HG03196 (cell line): ENCODE measurements around the gene ZNF32.
A peak's percentile ranks its signal among the peaks of the same experiment; 100 is the strongest.
"Not testable (repeated sequence)": the region's sequence is repeated elsewhere in the genome, so short reads cannot be mapped to it uniquely, and the experiment has no call there.

ENCODE experiments used
- ATAC-seq: cut with Tn5 transposase; IDR thresholded peaks from one replicate; pipeline ENCODE4 v1.9.1; 2021; ENCODE audit not compliant: unreplicated experiment

ZNF32 gene

DNA sequence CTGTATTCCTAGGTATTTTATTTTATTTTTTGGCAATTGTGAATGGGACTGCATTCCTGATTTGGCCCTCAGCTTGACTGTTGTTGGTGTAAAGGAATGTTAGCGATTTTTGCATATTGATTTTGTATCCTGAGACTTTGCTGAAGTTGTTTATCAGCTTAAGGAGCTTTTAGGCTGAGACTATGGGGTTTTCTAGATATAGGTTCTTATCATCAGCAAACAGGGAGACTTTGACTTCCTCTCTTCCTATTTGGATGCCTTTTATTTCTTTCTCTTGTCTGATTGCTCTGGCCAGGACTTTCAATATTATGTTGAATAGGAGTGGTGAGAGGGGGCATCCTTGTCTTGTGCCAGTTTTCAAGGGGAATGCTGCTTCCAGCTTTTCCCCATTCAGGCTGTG lies 12.9 kb downstream of the ZNF32 start:
- not testable (repeated sequence) for ATAC-seq

DNA sequence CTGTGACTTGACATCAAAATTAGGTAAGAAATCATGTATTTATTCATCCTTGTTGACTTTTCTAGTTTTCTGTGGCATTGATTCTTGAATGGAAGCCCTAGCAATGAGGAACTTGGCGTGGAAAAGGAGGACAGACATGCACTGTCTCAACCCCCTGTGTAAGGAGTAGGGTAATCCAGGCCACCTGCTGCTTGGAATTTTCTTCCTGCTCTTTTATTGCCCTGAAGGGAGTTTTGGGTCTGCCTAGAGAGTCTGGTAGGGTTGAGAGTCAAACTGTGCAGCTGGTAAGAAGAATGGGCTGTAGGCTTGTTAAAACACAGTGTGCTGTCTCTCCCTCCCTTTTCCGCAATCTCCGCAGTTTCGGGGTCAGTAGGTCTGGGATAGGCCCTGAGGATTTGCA lies 19.7 kb downstream of the ZNF32 start:
- no peak for ATAC-seq

DNA sequence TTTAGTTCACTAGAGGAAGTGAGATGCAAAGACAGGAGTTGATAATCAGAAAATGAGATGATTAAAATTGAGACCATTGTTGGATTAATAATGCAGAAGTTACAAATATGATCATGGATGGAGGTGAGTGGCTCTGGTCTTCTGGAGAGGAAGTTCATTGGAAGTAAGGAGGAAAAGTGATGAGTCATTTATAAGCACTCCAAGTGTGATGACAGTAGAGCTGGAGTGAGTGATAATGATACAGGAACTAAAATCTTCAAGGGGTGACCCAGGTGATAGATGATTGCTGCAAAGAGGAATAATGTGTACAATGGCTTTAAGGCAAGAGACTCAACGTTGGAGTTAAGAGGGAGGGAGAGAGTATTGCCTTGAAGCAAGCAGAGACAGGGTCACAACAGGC lies 20.7 kb downstream of the ZNF32 start:
- ATAC-seq: no peak

DNA sequence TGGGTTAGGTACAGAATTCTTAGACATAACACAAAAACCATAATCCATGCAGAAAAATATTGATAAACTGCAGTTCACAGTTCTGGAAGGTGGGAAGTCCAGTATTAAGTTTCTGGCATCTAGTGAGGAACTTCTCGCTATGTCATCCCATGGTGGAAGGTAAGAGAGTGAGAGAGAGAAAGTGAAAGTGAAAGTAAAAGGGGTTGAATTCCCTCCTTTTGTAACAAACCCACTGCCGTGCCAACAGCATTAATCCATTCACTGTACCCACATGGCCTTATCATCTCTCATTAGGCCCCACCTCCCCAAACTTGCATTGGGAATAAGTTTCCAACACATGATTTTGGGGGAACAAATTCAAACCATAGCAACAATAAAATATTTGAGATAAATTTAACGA lies 25.3 kb downstream of the ZNF32 start:
- ATAC-seq: no peak

DNA sequence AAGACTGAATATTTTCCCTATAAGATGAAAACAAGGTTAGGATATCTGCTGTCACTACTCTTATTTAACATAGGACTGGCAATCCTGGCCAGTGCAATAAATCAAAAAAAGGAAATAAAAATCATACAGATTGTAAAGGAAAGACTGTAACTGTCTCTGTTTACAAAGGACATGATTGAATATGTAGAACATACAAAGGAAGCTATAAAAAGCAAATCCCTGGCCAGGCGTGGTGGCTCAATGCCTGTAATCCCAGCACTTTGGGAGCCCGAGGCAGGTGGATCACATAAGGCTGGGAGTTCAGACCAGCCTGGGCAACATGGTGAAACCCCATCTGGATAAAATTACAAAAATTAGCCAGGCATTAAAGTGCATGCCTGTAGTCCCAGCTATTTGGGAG lies 26.6 kb downstream of the ZNF32 start:
- no peak for ATAC-seq

DNA sequence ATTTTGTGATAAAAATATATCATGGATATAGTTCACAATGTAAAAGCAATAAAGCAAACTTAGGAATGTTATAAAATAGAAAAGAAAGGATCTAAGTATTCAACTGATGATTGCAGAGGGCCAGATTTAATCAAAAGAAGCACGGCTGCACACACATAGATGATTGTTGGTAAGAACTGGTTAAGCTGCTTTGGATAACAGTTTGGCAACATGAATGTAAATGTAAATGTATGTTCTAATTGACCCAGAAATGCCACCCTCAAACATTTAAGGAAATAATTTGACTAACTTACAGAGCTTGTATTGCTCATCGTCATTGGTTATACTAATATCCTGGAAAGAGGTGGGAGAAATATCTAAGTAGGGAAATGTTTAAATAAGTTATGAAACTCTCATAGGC lies 29.3 kb downstream of the ZNF32 start:
- no peak for ATAC-seq

DNA sequence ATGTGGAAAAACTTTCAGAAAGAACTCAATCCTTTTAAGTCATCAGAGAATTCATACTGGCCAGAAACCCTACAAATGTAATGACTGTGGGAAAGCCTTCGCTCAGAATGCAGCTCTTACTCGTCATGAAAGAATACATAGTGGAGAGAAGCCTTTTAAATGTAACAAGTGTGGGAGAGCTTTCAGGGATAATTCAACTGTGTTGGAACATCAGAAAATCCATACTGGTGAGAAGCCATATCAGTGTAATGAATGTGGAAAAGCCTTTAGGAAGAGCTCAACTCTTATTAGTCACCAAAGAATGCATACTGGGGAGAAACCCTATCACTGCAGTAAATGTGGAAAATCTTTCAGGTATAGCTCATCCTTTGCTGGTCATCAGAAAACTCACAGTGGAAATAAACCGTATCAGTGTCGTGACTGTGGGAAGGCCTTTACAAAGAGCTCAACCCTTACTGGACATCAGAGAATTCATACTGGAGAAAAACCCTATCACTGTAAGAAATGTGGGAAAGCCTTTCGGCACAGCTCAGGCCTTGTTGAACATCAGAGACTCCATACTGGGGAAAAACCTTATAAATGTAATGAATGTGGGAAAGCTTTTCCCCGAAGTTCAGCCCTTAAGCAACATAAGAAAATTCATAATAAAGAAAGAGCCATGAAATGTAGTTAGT lies 31.8 kb downstream of the ZNF32 start:
- no peak for ATAC-seq

DNA sequence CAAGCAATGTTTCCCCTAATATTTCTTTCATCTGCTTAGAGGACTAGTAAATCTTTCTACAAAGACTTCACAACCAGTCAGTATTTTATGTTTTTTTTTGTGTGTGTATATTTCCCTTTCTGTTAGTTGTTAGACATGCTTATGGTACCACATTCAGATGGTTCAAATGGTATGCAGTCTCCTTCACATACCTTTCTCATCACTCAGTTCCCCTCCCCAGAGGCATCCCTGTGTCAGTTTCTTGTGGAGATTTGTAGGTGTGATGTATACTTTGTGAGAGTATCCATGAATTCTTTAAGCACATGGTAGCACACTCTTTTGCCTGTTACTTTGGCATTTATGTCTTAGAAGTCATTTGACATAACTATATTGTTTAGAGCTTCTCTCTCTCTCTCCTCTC lies 38.0 kb downstream of the ZNF32 start:
- ATAC-seq: no peak

DNA sequence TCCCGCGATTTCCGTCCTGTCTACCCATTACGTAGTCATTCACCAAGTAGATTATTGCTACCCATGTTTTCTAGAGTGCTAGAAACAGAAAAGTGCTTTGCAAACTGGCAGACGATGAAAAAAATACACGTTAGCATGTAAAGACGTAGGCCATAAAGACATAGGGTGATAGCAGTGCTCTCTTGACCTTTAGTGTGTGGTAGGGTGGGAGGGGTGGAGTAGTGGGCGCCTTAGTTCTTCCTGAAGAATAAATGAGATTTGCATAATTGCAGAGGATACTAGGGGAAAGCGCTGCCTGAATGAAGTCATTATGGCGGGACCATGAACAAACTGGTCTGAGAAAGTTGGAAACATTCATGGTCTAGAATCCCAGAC lies 41.5 kb downstream of the ZNF32 start:
- no peak for ATAC-seq

DNA sequence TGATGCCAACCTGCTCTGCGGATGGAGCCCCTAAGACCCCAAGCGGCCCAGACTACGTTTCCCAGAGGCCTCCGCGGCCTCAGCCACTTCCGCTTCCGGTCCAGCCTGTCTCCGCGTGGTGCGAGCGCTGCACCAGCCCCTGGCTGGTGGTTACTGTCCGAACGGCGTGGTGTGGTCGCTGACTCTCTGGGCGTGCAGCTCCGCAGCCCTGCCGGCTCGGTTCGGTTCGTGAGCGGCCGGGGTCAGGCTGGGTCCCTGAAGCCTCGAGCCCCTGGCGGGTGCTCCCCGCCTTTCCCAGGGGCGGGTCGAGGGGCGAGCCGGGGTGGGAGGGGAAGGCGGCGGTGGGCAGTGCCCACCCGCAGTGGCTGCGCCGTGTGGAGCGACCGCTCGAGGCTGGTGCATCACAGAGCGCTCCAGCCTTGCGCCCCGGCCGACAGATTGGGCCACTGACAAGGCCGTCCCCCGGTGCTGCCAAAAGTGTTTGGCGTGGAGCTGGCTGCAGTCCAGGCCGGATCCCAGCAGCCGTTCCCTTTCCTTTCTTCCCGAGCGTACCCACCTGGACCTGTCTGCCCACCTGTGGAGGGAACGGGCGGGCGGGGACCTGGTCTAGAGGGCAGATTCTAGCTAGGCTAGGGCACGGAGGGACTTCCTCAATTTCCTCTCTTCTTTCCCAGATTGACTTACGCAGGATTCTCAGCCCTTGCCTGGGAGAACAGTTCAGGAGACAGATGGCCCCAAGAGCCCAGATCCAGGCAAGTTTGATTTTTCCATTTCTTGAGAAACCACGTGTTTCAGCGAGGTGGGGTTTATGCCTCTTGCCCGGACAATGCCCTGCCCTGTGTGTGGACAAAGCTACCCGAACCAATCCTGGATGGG lies 42.1 kb downstream of the ZNF32 start, which contains the start of gene ZNF485:
Gene ZNF485 (plus strand): TSS at position 116 of the 876 bp plus-strand sequence. CDS start 613 bp downstream, at position 729.
- peak; percentile 99 for ATAC-seq

DNA sequence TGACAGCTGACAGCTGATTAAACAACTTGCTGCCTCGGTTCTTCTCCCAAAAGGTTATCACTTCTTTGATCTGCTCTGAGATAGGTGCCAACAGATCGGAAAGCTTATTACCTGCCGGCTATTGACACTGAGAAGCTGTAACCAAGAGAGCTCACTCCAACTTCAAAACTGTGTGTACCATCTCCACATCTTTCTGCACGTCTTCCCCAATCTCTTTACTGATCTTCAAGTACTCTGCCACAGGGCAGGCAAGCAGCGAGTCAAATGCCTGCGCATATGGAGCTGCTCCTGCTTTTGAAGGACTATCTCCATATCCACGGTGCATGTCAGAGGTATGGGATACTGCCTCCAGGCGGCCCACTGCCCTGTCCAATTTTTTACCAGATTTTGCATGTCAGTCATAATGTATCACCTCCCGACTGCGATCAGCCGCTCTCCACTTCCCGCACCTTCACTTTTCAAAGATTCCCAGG lies 42.8 kb downstream of the ZNF32 start:
- ATAC-seq: no peak

DNA sequence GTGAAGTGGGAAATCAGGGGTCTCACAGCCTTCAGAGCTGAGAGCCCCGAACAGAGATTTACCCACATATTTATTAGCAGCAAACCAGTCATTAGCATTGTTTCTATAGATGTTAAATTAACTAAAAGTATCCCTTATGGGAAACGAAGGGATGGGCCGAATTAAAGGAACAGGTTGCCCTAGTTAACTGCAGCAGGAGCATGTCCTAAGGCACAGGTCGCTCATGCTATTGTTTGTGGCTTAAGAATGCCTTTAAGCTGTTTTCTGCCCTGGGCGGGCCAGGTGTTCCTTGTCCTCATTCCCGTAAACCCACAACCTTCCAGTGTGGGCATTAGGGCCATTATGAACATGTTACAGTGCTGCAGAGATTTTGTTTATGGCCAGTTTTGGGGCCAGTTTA lies 47.1 kb downstream of the ZNF32 start:
- ATAC-seq: not testable (repeated sequence)

DNA sequence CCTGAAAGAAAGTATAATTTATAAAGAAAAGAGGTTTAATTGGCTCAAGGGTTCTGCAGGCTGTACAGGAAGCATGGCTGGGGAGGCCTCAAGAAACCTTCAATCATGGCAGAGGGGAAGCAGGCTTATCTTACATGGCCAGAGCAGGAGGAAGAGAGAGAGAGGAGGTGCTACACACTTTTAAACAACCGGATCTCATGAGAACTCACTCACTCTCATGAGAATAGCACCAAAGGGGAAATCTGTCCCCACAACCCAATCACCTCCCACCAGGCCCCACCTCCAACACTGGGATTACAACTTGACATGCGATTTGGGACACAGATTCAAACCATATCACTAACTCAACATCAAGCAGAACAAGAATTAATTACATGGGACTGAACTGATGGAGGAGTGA lies 49.3 kb downstream of the ZNF32 start:
- no peak for ATAC-seq

DNA sequence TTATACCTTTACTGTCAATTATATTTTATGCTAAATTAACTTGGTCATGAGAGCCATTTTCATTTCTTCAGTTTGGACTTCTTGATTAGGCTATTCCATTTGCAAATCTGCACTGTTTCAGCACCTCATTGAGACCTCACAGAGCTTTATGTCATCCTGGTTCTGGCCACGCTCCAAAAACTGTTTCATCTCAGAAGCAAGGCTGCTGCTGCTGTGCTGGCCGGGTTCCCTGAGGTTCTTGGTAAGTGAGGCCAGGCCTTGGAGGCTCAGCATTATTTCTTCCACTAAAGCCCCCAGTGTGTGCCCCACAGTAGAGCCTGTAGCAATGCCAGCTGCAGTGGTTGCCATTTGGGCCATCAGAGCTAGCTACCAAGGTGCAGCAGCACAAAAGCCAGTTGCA lies 50.2 kb downstream of the ZNF32 start:
- no peak for ATAC-seq

DNA sequence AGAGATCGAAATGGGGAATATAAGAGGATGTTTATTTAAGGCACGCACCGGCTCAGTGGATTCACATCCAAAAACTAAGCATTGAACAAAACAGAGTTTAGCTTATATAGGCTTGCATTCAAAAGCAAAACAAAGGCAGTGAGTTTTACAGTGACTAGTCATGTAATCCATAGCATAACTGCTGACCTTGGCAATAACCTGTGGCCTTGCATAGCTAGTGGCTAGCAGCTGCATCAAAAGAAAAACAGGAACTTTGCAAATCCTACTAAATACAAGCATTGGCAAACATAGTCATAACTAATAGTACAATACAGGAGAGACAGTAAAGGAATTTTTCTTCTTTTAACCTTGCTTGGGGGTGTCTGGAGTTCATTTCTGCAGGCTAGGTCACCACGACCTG lies 52.1 kb downstream of the ZNF32 start:
- no peak for ATAC-seq

DNA sequence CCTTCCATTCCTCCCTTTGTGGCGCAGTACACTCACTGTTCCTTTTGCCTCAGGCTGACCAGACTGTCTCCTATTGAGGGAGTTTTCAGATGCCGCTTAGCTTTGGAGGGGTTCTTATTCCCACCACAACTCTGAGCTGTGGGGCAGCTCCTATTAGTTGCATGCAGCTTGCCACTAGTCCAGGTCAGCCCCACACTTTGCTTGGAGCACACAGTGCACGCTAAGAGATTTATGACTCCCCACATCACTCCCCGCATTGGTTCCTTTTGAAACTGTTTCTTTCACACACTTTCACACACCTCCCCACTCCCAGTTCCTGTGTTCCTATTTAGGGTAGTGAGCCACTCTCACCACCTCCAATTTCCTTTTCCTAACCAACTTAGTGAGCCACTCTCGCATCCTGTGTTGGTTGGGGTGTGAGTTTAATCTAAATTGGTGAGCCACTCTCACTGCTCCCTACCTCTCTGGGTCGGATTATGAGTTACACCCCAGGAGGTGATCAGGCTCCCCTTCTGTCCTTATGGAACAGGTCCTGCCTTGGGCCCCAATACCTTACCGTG lies 52.9 kb downstream of the ZNF32 start:
- ATAC-seq: peak; percentile 65

DNA sequence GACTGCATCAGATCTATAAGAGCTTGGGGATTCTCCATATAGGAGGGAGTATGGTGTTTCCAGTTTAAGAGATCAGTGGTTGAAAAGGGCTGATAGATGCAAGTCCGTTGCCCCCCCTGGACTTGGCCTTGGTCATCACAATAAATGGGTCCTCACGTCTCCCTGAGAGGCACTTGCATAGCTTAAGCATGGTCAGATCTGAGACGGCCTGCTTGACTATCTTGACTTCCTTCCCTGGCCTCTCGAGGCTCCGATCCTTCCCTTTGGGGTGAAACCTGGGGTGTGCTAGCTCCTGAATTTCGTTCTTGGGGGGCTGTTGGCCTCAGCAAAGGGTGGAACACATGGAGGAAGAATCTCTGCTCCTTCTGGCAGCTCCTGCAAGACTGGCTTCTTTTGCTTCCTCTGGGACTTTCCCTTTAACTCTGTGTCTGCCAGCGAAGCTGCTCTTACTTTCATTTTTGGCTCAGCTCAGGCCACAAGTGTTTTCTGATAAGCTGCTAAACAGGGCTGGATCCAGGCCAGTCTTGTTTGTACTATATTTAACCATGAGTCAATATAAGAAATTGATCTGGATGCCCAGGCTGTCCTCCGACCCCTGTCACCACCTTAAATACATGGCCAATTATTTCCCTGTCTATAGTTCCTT lies 53.6 kb downstream of the ZNF32 start:
- ATAC-seq: peak; percentile 95
